H1 (cell line): ENCODE measurements around the gene FBN1. TPM values are rescaled to one million over a fixed set of nuclear protein-coding genes. Genes with fewer than 3 reads are reported as not detected.

Experiments used
- CTCF ChIA-PET: fragments of 300-600 bp; sonication (Branson Sonifier 250); formaldehyde crosslinking; loops from one replicate; lab custom pipeline; 2021; ENCODE audit not compliant: partially characterized antibody; lab: Charles Lee
- POLR2A ChIA-PET: fragments of 300-600 bp; sonication (Branson Sonifier 250); formaldehyde crosslinking; loops from one replicate; lab custom pipeline; 2021; ENCODE audit warnings: inconsistent platforms; ENCODE audit not compliant: partially characterized antibody; lab: Charles Lee
- DNase-seq, 2 experiments: peaks; one replicate each; pipeline versions ENCODE4 v3.0.0 to v3.0.0-alpha.2; 2010 to 2022; ENCODE audit warnings: low spot score in 2 of 2, low read depth in 1 of 2, mixed read lengths in 1 of 2
- FAIRE-seq: peaks from 2 replicates; lab custom pipeline; 2011; peaks lifted over from hg19 to GRCh38; lab: Jason Lieb, UNC
- H2AFZ ChIP-seq: 2 replicates; pipeline ENCODE4 v1.8.1; 2012; ENCODE audit warnings: low read length, inconsistent platforms
- H2AK5ac ChIP-seq: 2 replicates; pipeline ENCODE4 v1.6.1; 2013; ENCODE audit warnings: low read depth, low read length
- H2BK120ac ChIP-seq: replicated peaks from 2 replicates; pipeline ENCODE3; 2013; ENCODE audit warnings: low read depth, low read length, inconsistent platforms
- H2BK12ac ChIP-seq: 2 replicates; pipeline ENCODE4 v1.6.1; 2013; ENCODE audit warnings: low read depth, low read length
- H2BK15ac ChIP-seq: 2 replicates; pipeline ENCODE4 v1.6.1; 2013; ENCODE audit warnings: low read length
- H2BK20ac ChIP-seq: 2 replicates; pipeline ENCODE4 v1.6.1; 2013; ENCODE audit warnings: low read length
- H2BK5ac ChIP-seq: 2 replicates; pipeline ENCODE4 v1.6.1; 2013; ENCODE audit warnings: low read depth, low read length
- H3K14ac ChIP-seq: 2 replicates; pipeline ENCODE4 v1.6.1; 2013; ENCODE audit warnings: inconsistent platforms; ENCODE audit not compliant: insufficient read length
- H3K18ac ChIP-seq: 2 replicates; pipeline ENCODE4 v1.6.1; 2013; ENCODE audit warnings: low read length; ENCODE audit errors: extremely low read depth
- H3K23ac ChIP-seq: 2 replicates; pipeline ENCODE4 v1.6.1; 2013; ENCODE audit warnings: inconsistent platforms; ENCODE audit not compliant: insufficient read length
- H3K23me2 ChIP-seq: 2 replicates; pipeline ENCODE4 v1.6.1; 2013; ENCODE audit warnings: low read depth, low read length
- H3K27ac ChIP-seq: 2 replicates; pipeline ENCODE4 v1.6.1; 2011; ENCODE audit warnings: low read depth, low read length, inconsistent platforms
- H3K27me3 ChIP-seq, 4 experiments: replicated peaks in 1 of 4; 1 replicate in 1 of 4; 2 replicates in 3 of 4; pipeline versions ENCODE4 v1.6.1 to v1.8.1; 2011 to 2013; ENCODE audit warnings: low read length in 3 of 4, mild to moderate bottlenecking in 3 of 4, inconsistent platforms in 2 of 4, mixed read lengths in 2 of 4, moderate library complexity in 1 of 4; ENCODE audit not compliant: control insufficient read depth in 3 of 4, insufficient read depth in 3 of 4; ENCODE audit errors: extremely low read depth in 1 of 4
- H3K36me3 ChIP-seq, 4 experiments: 2 replicates each; pipeline versions ENCODE4 v1.6.1 to v1.8.1; 2011 to 2013; ENCODE audit warnings: mild to moderate bottlenecking in 4 of 4, low read length in 3 of 4, moderate library complexity in 2 of 4, control low read depth in 1 of 4, inconsistent platforms in 1 of 4; ENCODE audit not compliant: insufficient read depth in 4 of 4, control insufficient read depth in 2 of 4
- H3K4ac ChIP-seq: replicated peaks from 2 replicates; pipeline ENCODE3; 2013; ENCODE audit warnings: low read length, low read depth, mixed read lengths, inconsistent platforms; ENCODE audit not compliant: insufficient read length
- H3K4me1 ChIP-seq, 4 experiments: replicated peaks in 1 of 4; 1 replicate in 1 of 4; 2 replicates in 3 of 4; pipeline versions ENCODE4 v1.6.1 to v1.8.1; 2011 to 2013; ENCODE audit warnings: low read length in 3 of 4, inconsistent platforms in 2 of 4, mixed read lengths in 1 of 4; ENCODE audit not compliant: insufficient read depth in 4 of 4, control insufficient read depth in 3 of 4
- H3K4me2 ChIP-seq, 2 experiments: 2 replicates each; pipeline versions ENCODE4 v1.6.1 to v1.8.1; 2011 to 2013; ENCODE audit warnings: low read depth in 2 of 2, low read length in 2 of 2, control low read depth in 1 of 2, inconsistent platforms in 1 of 2, mild to moderate bottlenecking in 1 of 2; ENCODE audit not compliant: insufficient read depth in 1 of 2
- H3K4me3 ChIP-seq, 4 experiments: fragments of 200-600, 300-600 bp in 1 of 4; sonication (generic), shearing (Covaris generic), sonication (Bioruptor Twin) in 1 of 4; 2 replicates each; pipeline versions ENCODE4 v1.5.1 to v1.8.1; 2011 to 2016; ENCODE audit warnings: low read length in 4 of 4, low read depth in 3 of 4, control low read depth in 2 of 4, inconsistent platforms in 2 of 4, mild to moderate bottlenecking in 2 of 4, mixed read lengths in 1 of 4, moderate library complexity in 1 of 4; ENCODE audit not compliant: insufficient read depth in 2 of 4; ENCODE audit errors: extremely low read depth in 1 of 4
- H3K56ac ChIP-seq: replicated peaks from 2 replicates; pipeline ENCODE3; 2013; ENCODE audit warnings: low read depth, mild to moderate bottlenecking, mixed read lengths, low read length, inconsistent platforms; ENCODE audit not compliant: insufficient read length
- H3K79me1 ChIP-seq: 2 replicates; pipeline ENCODE4 v1.6.1; 2013; ENCODE audit warnings: low read depth, low read length, control low read depth
- H3K79me2 ChIP-seq, 2 experiments: 2 replicates each; pipeline versions ENCODE4 v1.6.1 to v1.8.1; 2012 to 2013; ENCODE audit warnings: low read length in 2 of 2, mild to moderate bottlenecking in 2 of 2, inconsistent platforms in 1 of 2; ENCODE audit not compliant: insufficient read depth in 2 of 2, control insufficient read depth in 1 of 2
- H3K9ac ChIP-seq, 4 experiments: replicated peaks in 1 of 4; 1 replicate in 1 of 4; 2 replicates in 3 of 4; pipeline versions ENCODE4 v1.6.1 to v1.8.1; 2011 to 2013; ENCODE audit warnings: low read depth in 3 of 4, low read length in 3 of 4, control low read depth in 2 of 4, mild to moderate bottlenecking in 2 of 4, moderate library complexity in 2 of 4, inconsistent platforms in 1 of 4; ENCODE audit errors: extremely low read depth in 1 of 4
- H3K9me3 ChIP-seq, 2 experiments: 2 replicates each; pipeline versions ENCODE4 v1.6.1 to v1.8.1; 2012 to 2013; ENCODE audit warnings: mild to moderate bottlenecking in 2 of 2, moderate library complexity in 2 of 2, control low read depth in 1 of 2, inconsistent platforms in 1 of 2, low read depth in 1 of 2, low read length in 1 of 2, mixed read lengths in 1 of 2; ENCODE audit not compliant: insufficient read depth in 2 of 2
- H4K20me1 ChIP-seq, 2 experiments: replicated peaks in 1 of 2; 2 replicates each; pipeline versions ENCODE3 to v1.8.1; 2011 to 2013; ENCODE audit warnings: inconsistent platforms in 2 of 2, low read length in 2 of 2, mild to moderate bottlenecking in 1 of 2; ENCODE audit not compliant: insufficient read depth in 2 of 2, control insufficient read depth in 1 of 2
- H4K5ac ChIP-seq: 2 replicates; pipeline ENCODE4 v1.6.1; 2013; ENCODE audit warnings: low read length, low read depth, mixed read lengths, inconsistent platforms; ENCODE audit not compliant: insufficient read length
- H4K8ac ChIP-seq: 2 replicates; pipeline ENCODE4 v1.8.0; 2013; ENCODE audit warnings: mild to moderate bottlenecking, moderate library complexity, low read length, inconsistent platforms; ENCODE audit not compliant: insufficient read depth; ENCODE audit errors: extremely low read depth
- H4K91ac ChIP-seq: replicated peaks from 2 replicates; pipeline ENCODE3; 2013; ENCODE audit warnings: low read length, mixed read lengths, inconsistent platforms; ENCODE audit not compliant: insufficient read length
- BACH1 ChIP-seq: IDR thresholded peaks from 2 replicates; pipeline ENCODE4 v1.6.1; 2012; ENCODE audit warnings: low read length, improper control_type of control experiment
- CBX8 ChIP-seq: fragments of 300-800, 300-1000 bp; sonication (generic); IDR thresholded peaks from 2 replicates; pipeline ENCODE4 v1.7.1; 2016; ENCODE audit warnings: low read depth, low read length, borderline replicate concordance
- CHD1 ChIP-seq: IDR thresholded peaks from 2 replicates; pipeline ENCODE4 v1.6.1; 2012; ENCODE audit warnings: low read depth, low read length, improper control_type of control experiment
- EGR1 ChIP-seq: IDR thresholded peaks from 2 replicates; pipeline ENCODE4 v1.6.1; 2011; ENCODE audit warnings: low read depth, low read length, borderline replicate concordance
- SIX5 ChIP-seq: IDR thresholded peaks from 2 replicates; pipeline ENCODE4 v1.6.1; 2011; ENCODE audit warnings: mild to moderate bottlenecking, low read depth, low read length
- SP4 ChIP-seq: IDR thresholded peaks from 2 replicates; pipeline ENCODE4 v1.6.1; 2012; ENCODE audit warnings: low read length, inconsistent platforms
- TAF1 ChIP-seq: IDR thresholded peaks from 2 replicates; pipeline ENCODE4 v1.6.1; 2011; ENCODE audit warnings: mild to moderate bottlenecking, low read depth, low read length
- YY1 ChIP-seq: IDR thresholded peaks from 2 replicates; pipeline ENCODE4 v1.6.1; 2011; ENCODE audit warnings: low read depth, mild to moderate bottlenecking, low read length
- WGBS, 2 experiments: shearing (Covaris generic) in 1 of 2; methylation state at CpG; one replicate each; pipeline versions ENCODE4 v1.1.6 to v1.1.7; 2013 to 2015; ENCODE audit warnings: low lambda C conversion rate in 2 of 2, mixed read lengths in 2 of 2, inconsistent platforms in 1 of 2, low coverage in 1 of 2, missing lambda C conversion rate in 1 of 2; ENCODE audit not compliant: insufficient replicate concordance in 2 of 2, insufficient coverage in 1 of 2, insufficient read length in 1 of 2; ENCODE audit errors: extremely low coverage in 1 of 2, missing lambda C conversion rate in 1 of 2; 5-methylcytosine and 5-hydroxymethylcytosine counted together
- polyA plus RNA-seq, 7 experiments: library from polyadenylated mRNA; depleted of rRNA in 3 of 7; stranded (reverse) in 5 of 7; unstranded in 2 of 7; fragments of >200 nt in 5 of 7; fragments of 200-250 nt in 2 of 7; gene quantifications; 1 replicate in 5 of 7; 2 replicates in 1 of 7; 4 replicates in 1 of 7; pipeline versions ENCODE4 v1.2.1 to v1.2.3, GENCODE V29; 2011 to 2013; ENCODE audit warnings: missing spikeins in 2 of 7, mixed read lengths in 2 of 7
- total RNA-seq: library from RNA; stranded (reverse); fragmentation: NEBNext Ultra II Directional; extraction: Animal tissue kit (Norgen Biotek cat#: 25700); gene quantifications from 2 replicates; pipeline ENCODE4 v1.2.1, GENCODE V29; 2021

Gene FBN1
- total and polyA plus RNA-seq, 2 of the 8 experiments (the other 6 are each of a cell fraction or from before 2014, with no cell fraction given), result 3.0 to 4.0 TPM

GRCh38 chr15:48596415-48596814, 49.1 kb downstream of the FBN1 start:
- Histone ChIP-seq H3K27ac (no peak overlapping the region), H4K8ac (no peak overlapping the region), H3K9ac (no peak overlapping the region), H4K5ac (no peak overlapping the region), H3K14ac (no peak overlapping the region), H3K23ac (no peak overlapping the region), H2BK5ac (no peak overlapping the region), H2BK20ac (no peak overlapping the region), H2BK12ac (no peak overlapping the region), H3K4me2 (no peak overlapping the region), H2BK15ac (no peak overlapping the region), H3K4me1 (no peaks in the 10 kb centered on the region), H3K36me3 (no peaks in the 10 kb centered on the region), H3K79me2 (no peaks in the 10 kb centered on the region), H3K18ac (no peak overlapping the region), H2AK5ac (no peak overlapping the region), H4K20me1 (no peaks in the 10 kb centered on the region), H2BK120ac (no peak overlapping the region), H2AFZ (no peak overlapping the region), H3K27me3 (no peaks in the 10 kb centered on the region), H4K91ac (no peak overlapping the region), H3K79me1 (no peaks in the 10 kb centered on the region), H3K9me3 (no peaks in the 10 kb centered on the region), H3K56ac (no peak overlapping the region), H3K4me3 (no peak overlapping the region), H3K23me2 (no peaks in the 10 kb centered on the region), H3K4ac (no peak overlapping the region)
- DNase-seq (no peak), FAIRE-seq (no peak)
- 90% methylated on average over 4 of the region's 4 CpGs; no CpG with 5 or more reads in 1 of the 2 experiments for WGBS, 2 experiments
- ChIA-PET POLR2A (no interaction called here), CTCF (interaction anchor here (0.8 kb wide), 1 partner anchor 244 kb away, joined by 4 read pairs; no protein-coding TSS in a partner anchor)
- TF ChIP-seq SIX5 (no peak), SP4 (no peak), TAF1 (no peak), YY1 (no peak), EGR1 (no peak), BACH1 (no peak), CBX8 (no peak), CHD1 (no peak)
